Omental fat pad (tissue), 4 donors: ENCODE results near the gene SSBP3. TPM values are rescaled to one million over a fixed set of nuclear protein-coding genes. Genes with fewer than 3 reads are reported as not detected.

Experiments used
- ATAC-seq: fragments of 150-250 bp; one replicate; pipeline ENCODE4 v1.9.1; 2016; ENCODE audit warnings: mild to moderate bottlenecking, moderate library complexity; ENCODE audit not compliant: low FRiP score
- DNase-seq: peaks from one replicate; pipeline ENCODE4 v3.0.0-alpha.2; 2019; ENCODE audit warnings: low spot score
- CTCF ChIP-seq, 3 donors: fragments of 450-650 bp; IDR thresholded peaks; one replicate each; pipeline ENCODE4 v1.5.1; 2016 to 2017; ENCODE audit warnings: antibody characterized with exemption in 3 of 3, mild to moderate bottlenecking in 3 of 3, moderate library complexity in 2 of 3
- total RNA-seq, 4 donors: library from RNA; depleted of rRNA; stranded (reverse); fragments of >200 nt; gene quantifications; one replicate each; pipeline ENCODE4 v1.1.0, GENCODE V29; 2016

Gene SSBP3
- total RNA-seq, 4 donors from 2014 or later = 21.0 to 32.6 (median 22.9) TPM

DNA sequence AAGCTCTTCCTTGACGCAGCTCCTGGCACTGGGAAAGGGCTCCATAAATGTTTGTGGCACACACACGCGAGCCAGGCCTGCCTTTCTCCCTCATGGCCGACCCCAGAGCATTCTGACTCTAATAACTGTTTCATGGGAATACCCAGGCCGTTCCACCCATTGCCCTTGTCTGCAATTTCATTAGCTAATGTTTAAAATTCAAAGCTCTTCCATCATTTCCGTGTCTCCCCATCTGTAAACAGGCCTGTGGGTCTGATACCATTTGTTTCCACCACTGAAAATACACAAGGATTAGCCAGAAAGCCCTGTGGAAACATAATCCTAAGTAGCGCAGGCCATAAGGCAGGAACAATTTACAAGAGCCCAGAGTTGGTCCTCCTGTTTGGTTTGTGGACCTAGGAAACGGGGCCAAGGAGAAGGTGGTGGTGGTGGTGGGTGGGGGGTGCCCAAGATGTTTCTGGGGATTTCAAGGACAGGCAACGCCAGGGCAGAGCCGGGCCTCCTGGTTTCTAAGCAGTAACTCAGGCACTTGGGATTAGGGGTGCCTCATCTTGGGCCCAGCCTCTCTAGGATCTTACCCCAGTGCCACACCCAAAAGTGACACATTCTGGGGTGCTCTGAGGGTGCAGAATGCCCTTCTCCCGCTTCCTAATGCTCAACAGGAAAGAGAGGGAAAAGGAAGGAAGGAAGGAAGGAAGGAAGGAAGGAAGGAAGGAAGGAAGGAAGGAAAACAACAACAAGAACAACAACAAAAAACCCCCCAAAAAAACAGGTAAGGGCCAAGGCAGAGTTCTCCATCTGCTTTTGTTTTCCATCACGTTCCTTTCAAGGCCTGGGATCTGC is 79.4 kb downstream of the SSBP3 start:
- ATAC-seq (no peak), DNase-seq (no peak)
- TF ChIP-seq CTCF (IDR thresholded peaks at IDR 0.05) = no peak

DNA sequence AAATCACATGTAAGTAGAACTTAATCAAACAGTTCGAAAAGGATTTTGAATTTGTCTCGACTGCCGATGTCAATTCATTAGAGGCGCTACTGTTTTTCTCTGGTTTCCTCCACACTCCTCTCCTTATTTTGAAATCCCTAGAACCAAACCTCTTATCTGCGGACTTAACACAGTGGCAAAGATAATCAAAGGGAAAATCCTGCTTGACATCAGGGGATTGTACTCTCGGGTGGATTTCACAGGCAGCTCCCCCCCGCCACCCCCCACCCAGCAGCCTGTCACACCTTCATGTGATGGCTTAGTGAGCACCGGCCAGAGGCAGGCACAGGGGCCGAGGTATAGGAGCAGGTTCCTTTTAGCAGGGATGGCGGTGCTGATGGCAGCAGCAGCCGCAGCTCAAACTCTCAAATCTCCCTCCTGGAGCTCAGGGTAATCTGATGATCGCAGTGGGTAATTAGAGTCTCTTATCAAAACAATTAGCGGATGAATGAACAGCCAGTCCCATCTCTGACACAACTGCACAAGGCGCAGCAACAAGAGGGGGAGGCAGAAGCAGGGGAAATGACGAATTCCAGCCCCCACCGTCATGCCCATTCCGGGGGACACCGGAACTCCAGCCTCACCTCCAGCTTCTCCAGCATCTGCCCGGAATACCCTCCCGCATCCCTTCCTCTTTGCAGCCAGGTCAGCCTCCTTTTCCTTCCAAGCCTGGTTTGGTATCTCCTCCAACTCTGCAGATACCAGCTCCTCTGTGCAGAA is 80.3 kb downstream of the SSBP3 start:
- ATAC-seq (no peak), DNase-seq (no peak)
- no peak for TF ChIP-seq CTCF (IDR thresholded peaks at IDR 0.05)

GRCh38 chr1:54325284-54325683 is 80.9 kb downstream of the SSBP3 start:
- ATAC-seq (no peak), DNase-seq (no peak)
- TF ChIP-seq CTCF (IDR thresholded peaks at IDR 0.05) = no peak

GRCh38 chr1:54324251-54325140 is 81.7 kb downstream of the SSBP3 start:
- DNase-seq = no peak

GRCh38 chr1:54323921-54324250 is 82.3 kb downstream of the SSBP3 start:
- ATAC-seq (no peak), DNase-seq (no peak)
- no peak for TF ChIP-seq CTCF (IDR thresholded peaks at IDR 0.05)

More at GRCh38 chr1:54324251-54325140, 81.7 kb downstream of the SSBP3 start:
- TF ChIP-seq CTCF (IDR thresholded peaks at IDR 0.05) = no peak
- no peak for ATAC-seq

DNA sequence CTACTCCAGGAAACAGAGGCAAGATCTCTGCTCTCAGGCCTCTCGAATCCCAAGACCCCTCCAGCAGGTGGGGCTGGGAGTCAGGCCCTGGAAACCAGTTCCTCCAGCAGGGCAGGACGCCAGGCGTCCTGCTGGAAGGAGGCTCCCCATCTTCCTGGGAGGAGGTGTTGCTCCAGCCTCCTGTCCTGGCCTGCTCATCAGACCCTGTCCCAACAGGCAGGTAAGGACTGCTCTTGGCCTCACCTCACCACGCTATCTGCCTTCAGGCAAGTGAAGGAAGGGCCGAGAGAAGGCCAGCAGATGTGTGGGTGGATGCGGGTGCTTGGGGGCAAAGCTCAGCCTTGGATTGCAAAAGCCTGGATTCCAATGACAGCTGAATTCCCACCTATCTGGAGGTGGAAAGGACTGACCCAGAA is 82.9 kb downstream of the SSBP3 start:
- TF ChIP-seq CTCF (IDR thresholded peaks at IDR 0.05) = no peak
- ATAC-seq = peak; percentile 30
- no peak for DNase-seq
